Measurements from ENCODE around the gene PLCB2.
A peak's percentile ranks its signal among the peaks of the same experiment; 100 is the strongest.

Gene PLCB2

DNA sequence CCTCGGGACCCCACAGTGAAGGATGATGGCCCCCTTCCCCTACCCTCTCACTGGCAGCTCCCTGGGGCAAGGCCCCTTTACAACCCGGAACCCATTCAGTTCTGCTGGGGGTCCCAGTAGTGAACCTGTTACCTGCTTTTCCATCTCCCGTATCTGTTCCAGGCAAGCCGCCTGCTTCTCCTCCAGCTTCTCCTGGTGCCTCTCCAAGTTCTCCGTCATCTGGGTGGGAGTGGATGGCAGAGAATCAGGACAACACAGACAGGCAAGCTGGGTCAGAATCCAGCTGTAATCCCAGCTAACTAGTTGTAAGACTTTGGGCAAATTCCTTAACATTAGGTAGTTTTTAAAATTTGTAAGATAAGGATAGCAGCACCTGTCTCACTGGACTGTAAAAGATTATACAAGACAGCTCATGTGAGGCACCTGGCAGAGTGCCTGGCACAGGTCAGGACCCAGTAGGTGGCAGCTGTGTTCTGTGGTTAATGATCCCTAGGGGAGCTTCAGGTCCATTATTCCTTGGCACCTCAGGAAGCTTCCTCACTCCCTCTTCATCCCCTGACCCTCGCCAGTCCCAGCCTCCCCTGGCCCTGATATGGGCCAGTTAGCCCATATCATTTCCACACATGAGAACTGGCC lies 18.5 kb downstream of the PLCB2 start:
- H3K4me1 Mint-ChIP-seq, result peaks cover 3% of the 10 kb centered on the region
- H3K9me3 Mint-ChIP-seq, result no peaks in the 10 kb centered on the region
- no peaks in the 10 kb centered on the region for H3K27me3 Mint-ChIP-seq
- H3K27ac Mint-ChIP-seq, result no peak overlapping the region
- peaks cover 4% of the 10 kb centered on the region for H3K36me3 Mint-ChIP-seq
- H3K4me3 Mint-ChIP-seq, result no peak overlapping the region

- peaks cover 3% of the 10 kb centered on the region for H3K4me1 Mint-ChIP-seq
- no peaks in the 10 kb centered on the region for H3K27me3 Mint-ChIP-seq
- no peak overlapping the region for H3K4me3 Mint-ChIP-seq
- H3K9me3 Mint-ChIP-seq, result no peaks in the 10 kb centered on the region
- H3K27ac Mint-ChIP-seq, result no peak overlapping the region
- H3K36me3 Mint-ChIP-seq, result peaks cover 4% of the 10 kb centered on the region
Measured at GRCh38 chr15:40287968-40288367, 19.8 kb downstream of the PLCB2 start.

- Mint-ChIP-seq H3K9me3 (no peaks in the 10 kb centered on the region), H3K4me3 (no peak overlapping the region), H3K27ac (no peak overlapping the region), H3K27me3 (no peaks in the 10 kb centered on the region), H3K36me3 (peaks cover 4% of the 10 kb centered on the region), H3K4me1 (peaks cover 3% of the 10 kb centered on the region)
Measured at GRCh38 chr15:40287505-40287904, 20.2 kb downstream of the PLCB2 start.

GRCh38 chr15:40286794-40287193 lies 20.9 kb downstream of the PLCB2 start:
- Mint-ChIP-seq H3K27ac (no peak overlapping the region), H3K4me3 (no peak overlapping the region), H3K4me1 (peaks cover 3% of the 10 kb centered on the region), H3K36me3 (peaks cover 4% of the 10 kb centered on the region), H3K27me3 (no peaks in the 10 kb centered on the region), H3K9me3 (no peaks in the 10 kb centered on the region)

DNA sequence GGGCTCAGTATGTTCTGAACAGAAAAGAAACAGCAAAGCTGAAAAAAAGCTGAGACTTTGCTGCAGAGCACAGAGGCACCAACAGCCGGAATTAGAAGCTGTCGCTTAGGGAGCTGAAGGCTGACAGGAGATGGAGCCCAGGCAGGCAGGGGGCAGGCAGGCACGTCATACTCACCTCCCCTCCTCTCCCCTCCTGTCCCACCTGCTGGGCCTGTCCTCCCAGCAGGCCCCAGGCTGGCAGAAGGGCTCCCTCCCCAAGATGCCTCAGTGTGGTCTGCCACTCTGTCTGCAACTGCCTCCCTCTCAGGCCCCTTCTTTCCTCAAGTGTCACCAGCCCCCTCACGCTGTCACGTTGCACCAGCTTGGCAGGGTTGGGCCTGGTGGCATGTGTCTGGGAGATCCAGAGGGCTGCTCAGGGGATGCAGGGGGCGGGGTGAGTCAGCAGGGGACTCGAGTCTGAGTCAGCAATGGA lies 21.6 kb downstream of the PLCB2 start:
- Mint-ChIP-seq H3K27me3 (peaks cover 1% of the 10 kb centered on the region), H3K4me1 (peaks cover 3% of the 10 kb centered on the region), H3K4me3 (no peak overlapping the region), H3K9me3 (no peaks in the 10 kb centered on the region), H3K36me3 (peaks cover 4% of the 10 kb centered on the region), H3K27ac (no peak overlapping the region)

- peaks cover 4% of the 10 kb centered on the region for H3K36me3 Mint-ChIP-seq
- no peak overlapping the region for H3K27ac Mint-ChIP-seq
- H3K27me3 Mint-ChIP-seq, result peaks cover 3% of the 10 kb centered on the region
- H3K4me1 Mint-ChIP-seq, result peaks cover 3% of the 10 kb centered on the region
- H3K9me3 Mint-ChIP-seq, result no peaks in the 10 kb centered on the region
- no peak overlapping the region for H3K4me3 Mint-ChIP-seq
Measured at GRCh38 chr15:40285554-40286011, 22.2 kb downstream of the PLCB2 start.

DNA sequence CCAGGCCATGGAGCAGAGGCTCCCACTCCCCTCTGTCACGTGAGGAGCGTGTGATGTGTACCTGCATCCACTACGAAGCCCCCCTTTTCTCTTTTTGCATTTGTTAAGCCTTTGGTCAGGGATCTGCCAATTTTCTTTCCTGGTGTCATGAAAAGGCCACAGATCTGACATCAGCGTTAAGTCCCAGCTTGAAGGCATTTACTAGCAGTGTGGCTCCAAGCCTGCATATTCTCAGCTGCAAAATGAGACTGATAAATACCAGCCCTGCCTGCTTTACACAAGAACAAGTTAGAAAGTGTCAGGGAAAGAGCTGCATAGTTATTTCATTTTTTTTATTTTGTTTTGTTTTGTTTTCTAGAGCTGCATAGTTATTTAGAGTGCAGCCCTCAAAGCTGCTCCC lies 22.6 kb downstream of the PLCB2 start:
- peaks cover 3% of the 10 kb centered on the region for H3K4me1 Mint-ChIP-seq
- no peaks in the 10 kb centered on the region for H3K9me3 Mint-ChIP-seq
- peak overlapping the region; percentile 4 for H3K4me3 Mint-ChIP-seq
- H3K27me3 Mint-ChIP-seq, result peaks cover 6% of the 10 kb centered on the region
- H3K27ac Mint-ChIP-seq, result no peak overlapping the region
- H3K36me3 Mint-ChIP-seq, result peaks cover 4% of the 10 kb centered on the region

- no peaks in the 10 kb centered on the region for H3K4me1 Mint-ChIP-seq
- no peaks in the 10 kb centered on the region for H3K36me3 Mint-ChIP-seq
- H3K27me3 Mint-ChIP-seq, result peaks cover 8% of the 10 kb centered on the region
- peak overlapping the region; percentile 36 for H3K4me3 Mint-ChIP-seq
- no peak overlapping the region for H3K27ac Mint-ChIP-seq
- no peaks in the 10 kb centered on the region for H3K9me3 Mint-ChIP-seq
Measured at GRCh38 chr15:40283615-40284300, 24.0 kb downstream of the PLCB2 start.

- Mint-ChIP-seq H3K27me3 (peaks cover 11% of the 10 kb centered on the region), H3K4me3 (peak within 1 kb of the TSS; percentile 71), H3K36me3 (no peaks in the 10 kb centered on the region), H3K4me1 (no peaks in the 10 kb centered on the region), H3K9me3 (no peaks in the 10 kb centered on the region), H3K27ac (no peak within 1 kb of the TSS)
Measured at GRCh38 chr15:40282869-40283614, 24.7 kb downstream of the PLCB2 start, which contains the start of gene ANKRD63. Gene ANKRD63 (minus strand): TSS chr15:40283064. CDS start chr15:40282586, 478 bp downstream.

DNA sequence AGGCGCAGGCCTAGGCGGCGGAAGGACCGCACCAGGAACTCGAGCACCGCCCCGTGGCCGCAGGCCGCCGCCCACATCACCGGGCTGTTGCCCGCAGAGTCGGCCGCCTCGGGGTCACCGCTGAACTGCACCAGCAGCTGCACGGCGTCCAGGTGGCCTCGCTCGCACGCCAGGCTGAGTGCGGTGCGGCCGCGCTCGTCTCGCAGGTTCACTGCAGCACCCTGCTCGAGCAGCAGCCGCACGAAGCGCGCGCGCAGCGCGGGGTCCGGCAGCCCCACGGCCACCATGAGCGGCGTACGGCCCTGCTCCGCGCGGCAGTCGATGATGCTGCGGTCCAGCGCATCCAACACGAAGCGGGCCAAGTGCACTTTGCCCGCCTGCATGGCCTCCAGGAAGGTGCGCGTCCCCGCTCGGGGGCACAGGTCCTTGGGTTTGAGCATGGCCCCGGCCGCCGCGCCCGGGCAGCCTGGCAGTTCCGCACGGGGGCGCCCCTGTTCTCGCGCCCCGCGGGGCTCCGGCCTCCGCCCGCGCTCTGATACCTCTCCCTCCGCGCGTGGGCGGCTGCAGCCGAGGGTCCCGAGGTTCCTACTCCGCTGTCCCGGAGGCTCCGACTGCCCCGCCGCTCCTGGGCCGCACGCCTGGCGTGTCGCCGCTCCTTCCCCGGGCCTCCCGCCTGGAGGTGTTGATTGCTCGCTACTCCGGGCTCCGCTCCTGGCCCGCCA lies 25.4 kb downstream of the PLCB2 start:
- Mint-ChIP-seq H3K9me3 (no peaks in the 10 kb centered on the region), H3K27ac (no peak overlapping the region), H3K36me3 (no peaks in the 10 kb centered on the region), H3K4me1 (no peaks in the 10 kb centered on the region), H3K27me3 (peaks cover 12% of the 10 kb centered on the region), H3K4me3 (peak overlapping the region; percentile 71)

- Mint-ChIP-seq H3K4me3 (no peak overlapping the region), H3K9me3 (no peaks in the 10 kb centered on the region), H3K36me3 (no peaks in the 10 kb centered on the region), H3K27me3 (peaks cover 13% of the 10 kb centered on the region), H3K4me1 (no peaks in the 10 kb centered on the region), H3K27ac (no peak overlapping the region)
Measured at GRCh38 chr15:40281801-40282146, 26.0 kb downstream of the PLCB2 start.

DNA sequence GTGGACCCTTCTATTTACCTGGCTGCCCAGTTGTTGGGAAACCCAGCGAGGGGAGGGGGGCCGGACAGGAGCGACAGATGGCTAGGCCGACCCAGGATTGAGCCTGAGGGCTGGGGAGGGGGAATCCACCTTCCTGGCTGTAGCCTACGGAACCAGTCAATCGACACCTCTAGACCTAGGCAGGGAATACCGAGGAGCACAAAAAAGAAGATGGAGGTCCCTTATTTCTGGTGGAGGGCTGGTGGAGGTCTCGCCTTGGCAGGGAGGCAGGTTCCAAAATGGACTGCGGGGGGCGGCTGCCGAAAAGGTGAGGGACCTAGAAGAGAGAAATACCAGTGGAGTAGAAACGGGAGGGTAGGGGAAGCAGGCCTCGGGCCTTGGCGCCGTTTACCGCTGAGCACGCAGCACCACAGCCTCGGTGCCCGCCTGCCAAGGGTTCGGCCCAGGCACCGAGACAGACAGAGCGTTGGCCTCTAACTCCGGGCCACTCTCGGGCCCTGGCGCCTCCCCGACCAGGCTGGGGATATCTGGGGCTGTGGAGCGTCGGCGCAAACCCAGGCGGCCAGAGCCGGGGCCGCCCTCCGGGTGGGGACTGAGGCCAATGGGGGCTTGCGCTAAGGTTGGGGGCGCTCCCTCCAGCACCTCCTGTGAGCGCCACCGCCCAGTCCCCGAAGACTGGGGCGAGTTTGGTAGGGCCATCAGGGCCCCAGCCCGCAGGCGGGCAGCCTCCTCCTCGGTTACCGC lies 26.5 kb downstream of the PLCB2 start:
- H3K4me3 Mint-ChIP-seq, result peak overlapping the region; percentile 76
- H3K27me3 Mint-ChIP-seq, result peaks cover 14% of the 10 kb centered on the region
- H3K4me1 Mint-ChIP-seq, result no peaks in the 10 kb centered on the region
- H3K9me3 Mint-ChIP-seq, result no peaks in the 10 kb centered on the region
- H3K36me3 Mint-ChIP-seq, result no peaks in the 10 kb centered on the region
- H3K27ac Mint-ChIP-seq, result no peak overlapping the region

- Mint-ChIP-seq H3K9me3 (no peaks in the 10 kb centered on the region), H3K4me1 (no peaks in the 10 kb centered on the region), H3K27ac (no peak overlapping the region), H3K4me3 (peak overlapping the region; percentile 76), H3K36me3 (no peaks in the 10 kb centered on the region), H3K27me3 (peaks cover 14% of the 10 kb centered on the region)
Measured at GRCh38 chr15:40280260-40281056, 27.3 kb downstream of the PLCB2 start.

- no peak overlapping the region for H3K27ac Mint-ChIP-seq
- no peaks in the 10 kb centered on the region for H3K9me3 Mint-ChIP-seq
- H3K4me1 Mint-ChIP-seq, result no peaks in the 10 kb centered on the region
- H3K4me3 Mint-ChIP-seq, result no peak overlapping the region
- peaks cover 14% of the 10 kb centered on the region for H3K27me3 Mint-ChIP-seq
- H3K36me3 Mint-ChIP-seq, result no peaks in the 10 kb centered on the region
Measured at GRCh38 chr15:40279437-40280141, 28.1 kb downstream of the PLCB2 start.

Data from activated naive CD4-positive, alpha-beta T cell treated with anti-CD3 and anti-CD28 coated beads, Interleukin-2, amount 50 U/mL, for 24 hours (primary cell).